Measurements from ENCODE around the gene YPEL1.
A peak's percentile ranks its signal among the peaks of the same experiment; 100 is the strongest.

DNA sequence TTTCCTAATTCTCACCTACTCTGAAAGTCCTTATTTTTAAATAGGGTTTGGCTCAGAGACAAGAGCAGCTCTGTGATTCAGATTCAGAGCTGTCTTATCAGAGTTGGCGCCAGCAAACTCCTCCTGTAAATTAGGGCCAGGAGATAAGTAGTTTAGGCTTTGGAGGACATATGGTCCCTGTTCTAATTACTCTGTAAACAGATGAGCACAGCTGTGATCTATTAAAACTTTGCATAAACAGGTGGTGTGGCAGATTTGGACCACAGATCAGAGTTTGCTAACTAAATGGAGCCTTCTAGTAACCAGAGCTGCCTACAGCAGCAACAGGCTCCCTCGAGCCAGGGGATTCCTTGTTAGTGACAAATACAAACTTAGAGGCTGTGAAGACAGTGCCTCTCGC lies 27.9 kb downstream of the YPEL1 start:
- TF ChIP-seq, protein P1, sequence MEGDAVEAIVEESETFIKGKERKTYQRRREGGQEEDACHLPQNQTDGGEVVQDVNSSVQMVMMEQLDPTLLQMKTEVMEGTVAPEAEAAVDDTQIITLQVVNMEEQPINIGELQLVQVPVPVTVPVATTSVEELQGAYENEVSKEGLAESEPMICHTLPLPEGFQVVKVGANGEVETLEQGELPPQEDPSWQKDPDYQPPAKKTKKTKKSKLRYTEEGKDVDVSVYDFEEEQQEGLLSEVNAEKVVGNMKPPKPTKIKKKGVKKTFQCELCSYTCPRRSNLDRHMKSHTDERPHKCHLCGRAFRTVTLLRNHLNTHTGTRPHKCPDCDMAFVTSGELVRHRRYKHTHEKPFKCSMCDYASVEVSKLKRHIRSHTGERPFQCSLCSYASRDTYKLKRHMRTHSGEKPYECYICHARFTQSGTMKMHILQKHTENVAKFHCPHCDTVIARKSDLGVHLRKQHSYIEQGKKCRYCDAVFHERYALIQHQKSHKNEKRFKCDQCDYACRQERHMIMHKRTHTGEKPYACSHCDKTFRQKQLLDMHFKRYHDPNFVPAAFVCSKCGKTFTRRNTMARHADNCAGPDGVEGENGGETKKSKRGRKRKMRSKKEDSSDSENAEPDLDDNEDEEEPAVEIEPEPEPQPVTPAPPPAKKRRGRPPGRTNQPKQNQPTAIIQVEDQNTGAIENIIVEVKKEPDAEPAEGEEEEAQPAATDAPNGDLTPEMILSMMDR (IDR thresholded peaks at IDR 0.05), result no peak
- TF ChIP-seq POLR2AphosphoS5 (IDR thresholded peaks at IDR 0.05) (peak in 1 of 3 donors; percentile 42), POLR2A (IDR thresholded peaks at IDR 0.05) (no peak), EP300 (IDR thresholded peaks at IDR 0.05; ENCODE audit: low read depth) (no peak)
